GM12891 (cell line): ENCODE measurements around the gene PGPEP1.

Source experiments
- DNase-seq: peaks from one replicate; pipeline ENCODE4 v3.0.0; 2011; ENCODE audit warnings: low spot score; ENCODE audit not compliant: insufficient read length
- FAIRE-seq: peaks from 2 replicates; lab custom pipeline; 2011; peaks lifted over from hg19 to GRCh38; lab: Jason Lieb, UNC
- PAX5 ChIP-seq: IDR thresholded peaks from 2 replicates; pipeline ENCODE4 v1.6.1; 2011; ENCODE audit warnings: low read length, moderate library complexity, mild to moderate bottlenecking; ENCODE audit not compliant: insufficient read depth, severe bottlenecking
- POLR2A ChIP-seq: IDR thresholded peaks from 2 replicates; pipeline ENCODE4 v1.6.1; 2011; ENCODE audit warnings: low read depth, low read length, control low read depth
- POLR2AphosphoS5 ChIP-seq: IDR thresholded peaks from 2 replicates; pipeline ENCODE4 v1.6.1; 2011; ENCODE audit warnings: low read depth, low read length, control low read depth
- POU2F2 ChIP-seq: IDR thresholded peaks from 2 replicates; pipeline ENCODE4 v1.6.1; 2011; ENCODE audit warnings: low read depth, mild to moderate bottlenecking, control low read depth, low read length, moderate library complexity
- SPI1 ChIP-seq: IDR thresholded peaks from 2 replicates; pipeline ENCODE4 v1.6.1; 2011; ENCODE audit warnings: low read depth, low read length, control low read depth
- TAF1 ChIP-seq: IDR thresholded peaks from 2 replicates; pipeline ENCODE4 v1.6.1; 2011; ENCODE audit warnings: low read depth, low read length, control low read depth

Gene PGPEP1

DNA sequence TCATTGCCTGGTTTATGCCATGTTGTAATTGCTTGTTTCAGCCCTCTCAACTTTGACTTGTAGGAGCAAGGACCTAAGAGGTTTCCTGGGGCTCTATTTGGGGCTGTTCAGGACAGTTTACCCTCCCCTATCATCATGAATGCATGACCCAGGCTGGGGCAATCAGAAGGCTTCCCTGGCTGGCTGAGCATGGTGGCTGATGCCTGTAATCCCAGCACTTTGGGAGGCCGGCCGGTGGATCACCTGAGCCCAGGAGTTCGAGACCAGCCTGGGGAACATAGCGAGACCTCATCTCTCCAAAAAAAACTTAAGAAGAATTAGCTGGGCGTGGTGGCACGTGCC is 11.4 kb upstream of the PGPEP1 start:
- FAIRE-seq = no peak
- TF ChIP-seq POU2F2 (no peak), SPI1 (no peak), POLR2A (no peak), TAF1 (no peak), PAX5 (no peak), POLR2AphosphoS5 (no peak)

GRCh38 chr19:18330868-18331267 is 9.5 kb upstream of the PGPEP1 start:
- no peak for TF ChIP-seq TAF1
- no peak for TF ChIP-seq POLR2AphosphoS5
- no peak for TF ChIP-seq SPI1
- no peak for TF ChIP-seq POU2F2
- no peak for TF ChIP-seq POLR2A
- FAIRE-seq (no peak), DNase-seq (no peak)

More for the DNA sequence above, 11.4 kb upstream of the PGPEP1 start:
- no peak for DNase-seq

DNA sequence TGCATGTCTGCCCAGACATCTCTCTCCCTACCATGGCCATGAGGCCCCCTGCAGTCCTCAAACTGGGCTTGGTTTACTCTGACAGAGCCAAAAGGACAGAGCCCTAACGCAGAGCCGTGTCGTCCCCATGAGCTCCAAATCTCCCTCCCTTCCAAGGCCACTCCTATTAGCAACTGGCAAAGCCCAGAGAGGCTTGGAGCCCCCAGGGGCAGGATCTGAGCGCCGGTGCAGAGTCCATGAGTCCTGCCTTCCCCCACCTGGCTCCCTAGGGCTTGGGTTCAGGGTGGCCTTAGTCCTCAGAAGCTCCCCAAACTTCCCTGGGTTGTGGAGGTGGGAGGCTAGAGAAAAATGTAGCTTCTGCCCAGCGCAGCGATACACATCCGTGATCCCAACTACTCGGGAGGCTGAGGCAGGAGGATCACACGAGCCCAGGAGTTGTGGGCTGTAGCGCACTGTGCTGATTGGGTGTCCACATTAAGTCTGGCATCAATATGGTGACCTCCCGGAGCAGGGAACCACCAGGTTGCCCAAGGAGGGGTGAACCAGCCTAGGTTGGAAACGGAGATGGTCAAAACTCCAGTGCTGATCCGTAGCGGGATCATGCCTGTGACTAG is 7.4 kb upstream of the PGPEP1 start:
- DNase-seq (no peak), FAIRE-seq (no peak)
- no peak for TF ChIP-seq PAX5

GRCh38 chr19:18333680-18334079 is 6.7 kb upstream of the PGPEP1 start:
- no peak for TF ChIP-seq TAF1
- no peak for TF ChIP-seq PAX5
- TF ChIP-seq POLR2A = no peak
- no peak for TF ChIP-seq SPI1
- no peak for TF ChIP-seq POLR2AphosphoS5
- DNase-seq (no peak), FAIRE-seq (no peak)

DNA sequence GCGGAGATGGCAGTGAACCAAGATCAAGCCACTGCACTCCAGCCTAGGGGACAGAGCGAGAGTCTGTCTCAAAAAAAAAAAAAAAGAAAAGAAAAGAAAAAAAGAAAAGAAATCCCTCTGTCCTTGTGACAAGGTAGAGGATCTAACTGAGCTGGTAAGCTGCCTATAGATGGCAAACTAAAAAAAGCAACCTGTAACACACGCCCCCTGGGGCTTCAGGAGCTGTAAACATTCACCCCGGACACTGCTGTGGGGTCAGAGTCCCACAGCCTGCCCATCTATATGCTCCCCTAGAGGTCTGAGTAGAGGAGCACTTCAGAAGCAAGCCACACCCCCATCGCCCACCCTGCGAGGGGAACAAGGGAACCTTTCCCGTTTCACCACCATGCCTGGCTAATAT is 4.3 kb upstream of the PGPEP1 start:
- DNase-seq (no peak), FAIRE-seq (no peak)
- TF ChIP-seq PAX5 (no peak), POLR2A (no peak), POLR2AphosphoS5 (no peak), SPI1 (no peak), POU2F2 (no peak), TAF1 (no peak)

- no peak for FAIRE-seq
- no peak for TF ChIP-seq SPI1
- no peak for TF ChIP-seq TAF1
- no peak for TF ChIP-seq POLR2A
- no peak for TF ChIP-seq PAX5
- no peak for TF ChIP-seq POU2F2
- no peak for TF ChIP-seq POLR2AphosphoS5
- DNase-seq = no peak
Observed at GRCh38 chr19:18338541-18338940, 1.9 kb upstream of the PGPEP1 start.

- no peak for DNase-seq
- FAIRE-seq = no peak
- TF ChIP-seq SPI1 (no peak), TAF1 (no peak), PAX5 (no peak)
Observed at GRCh38 chr19:18339723-18340122, 675 bp upstream of the PGPEP1 start.

DNA sequence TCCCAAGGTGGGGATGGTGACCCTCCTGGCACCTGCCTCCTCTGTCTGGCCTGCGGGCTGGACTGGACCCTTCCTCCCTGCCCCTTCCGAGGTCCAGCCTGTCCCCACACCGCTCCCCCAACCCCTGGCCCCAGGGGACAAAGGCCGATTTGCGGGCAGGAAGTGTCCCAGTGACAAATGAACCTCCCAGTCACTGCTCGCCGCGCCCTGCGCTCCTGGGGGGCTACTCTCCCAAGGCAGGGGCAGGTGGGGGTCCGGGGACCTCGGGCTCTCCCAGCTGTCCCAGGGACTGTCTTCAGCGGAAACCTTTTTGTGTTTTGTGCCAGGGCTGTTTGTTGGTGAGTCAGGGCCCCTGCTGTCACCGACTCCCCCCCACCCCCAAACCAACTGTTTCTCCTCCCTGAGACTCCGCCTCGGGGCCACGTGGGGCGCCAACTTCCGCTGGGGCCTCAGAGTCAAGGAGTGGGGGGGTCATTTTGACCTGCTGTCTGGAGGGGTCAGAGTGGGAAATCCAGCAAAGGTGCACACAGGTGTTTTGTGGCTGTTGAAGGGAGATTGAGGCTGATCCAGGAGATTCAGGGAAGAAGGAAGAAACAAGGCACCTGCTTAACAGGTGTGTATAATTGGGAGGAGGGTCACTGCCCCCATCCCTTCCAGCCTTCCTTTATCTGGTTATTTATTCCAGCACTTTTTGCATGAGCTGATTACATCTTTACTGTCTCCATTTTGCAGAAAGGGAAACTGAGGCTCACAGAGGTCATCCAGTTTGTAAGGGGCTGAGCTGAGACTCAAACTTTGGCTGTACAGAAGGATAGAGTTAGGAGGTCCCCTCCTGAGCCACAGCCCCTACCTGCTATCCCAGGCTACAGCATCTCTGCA is 831 bp downstream of the PGPEP1 start:
- FAIRE-seq (peak; percentile 76), DNase-seq (peak; percentile 80)
- peak; percentile 54; the same call in 1 of the 2 replicates for TF ChIP-seq POLR2A
- TF ChIP-seq POLR2AphosphoS5 = no peak; the same call in 1 of the 2 replicates
- peak; percentile 44; the same call in 1 of the 2 replicates for TF ChIP-seq POU2F2

DNA sequence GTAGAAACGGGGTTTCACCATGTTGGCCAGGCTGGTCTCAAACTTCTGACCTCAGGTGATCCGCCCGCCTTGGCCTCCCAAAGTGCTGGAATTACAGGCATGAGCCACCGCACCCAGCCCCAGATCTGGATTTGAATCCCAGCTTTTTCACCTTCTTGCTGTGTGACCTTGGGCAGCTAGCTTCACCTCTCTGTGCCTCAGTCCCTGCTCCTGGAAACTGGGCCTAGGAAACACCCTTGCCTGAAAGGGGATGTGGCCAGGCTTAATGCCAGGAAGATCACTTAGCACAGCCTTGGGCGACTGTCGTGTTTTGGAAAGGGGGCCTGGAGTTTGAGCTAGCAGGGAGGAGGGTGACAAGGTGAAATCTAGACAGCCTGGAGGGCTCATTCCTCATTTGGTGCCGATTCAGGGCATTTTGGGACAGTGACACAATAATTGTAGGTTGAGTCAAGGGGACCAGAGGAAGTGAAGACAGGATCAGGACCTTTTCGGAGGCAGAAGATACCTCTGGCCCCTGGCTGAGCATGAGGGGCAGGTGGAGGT is 1.8 kb downstream of the PGPEP1 start:
- DNase-seq = no peak
- FAIRE-seq = no peak
- TF ChIP-seq TAF1 (no peak), POLR2A (no peak)

GRCh38 chr19:18344582-18344950 is 4.2 kb downstream of the PGPEP1 start:
- DNase-seq = no peak
- no peak for TF ChIP-seq TAF1
- FAIRE-seq = no peak

DNA sequence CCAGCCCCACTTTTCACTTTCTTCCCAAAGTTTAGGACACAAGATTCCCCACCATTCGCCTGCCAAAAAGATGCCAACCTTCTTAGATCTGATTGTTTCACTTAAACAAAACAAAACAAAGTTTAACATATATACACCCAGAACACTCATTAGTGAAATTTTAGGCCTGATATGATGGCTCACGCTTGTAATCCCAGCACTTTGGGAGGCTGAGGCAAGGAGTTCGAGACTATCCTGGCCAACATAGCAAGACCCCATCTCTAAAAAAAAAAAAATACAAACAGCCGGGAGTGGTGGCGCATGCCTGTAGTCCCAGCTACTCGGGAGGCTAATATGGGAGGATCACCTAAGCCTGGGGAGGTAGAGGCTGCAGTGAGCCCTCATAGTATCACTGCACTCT is 4.9 kb downstream of the PGPEP1 start:
- no peak for TF ChIP-seq POLR2AphosphoS5
- TF ChIP-seq SPI1 = no peak
- no peak for TF ChIP-seq POU2F2
- TF ChIP-seq TAF1 = no peak
- TF ChIP-seq PAX5 = no peak
- no peak for TF ChIP-seq POLR2A
- no peak for FAIRE-seq

GRCh38 chr19:18346091-18346490 is 5.7 kb downstream of the PGPEP1 start:
- no peak for DNase-seq
- no peak for FAIRE-seq
- TF ChIP-seq SPI1 = no peak
- no peak for TF ChIP-seq POU2F2
- no peak for TF ChIP-seq PAX5
- no peak for TF ChIP-seq POLR2A
- TF ChIP-seq POLR2AphosphoS5 = no peak
- TF ChIP-seq TAF1 = no peak

More for the DNA sequence above, 4.9 kb downstream of the PGPEP1 start:
- no peak for DNase-seq
